GM18867 (cell line): ENCODE results near the gene SLC38A11.

ENCODE experiments used
- ATAC-seq: cut with Tn5 transposase; IDR thresholded peaks from one replicate; pipeline ENCODE4 v1.9.1; 2021; ENCODE audit warnings: mild to moderate bottlenecking, moderate library complexity; ENCODE audit not compliant: unreplicated experiment

Gene SLC38A11

DNA sequence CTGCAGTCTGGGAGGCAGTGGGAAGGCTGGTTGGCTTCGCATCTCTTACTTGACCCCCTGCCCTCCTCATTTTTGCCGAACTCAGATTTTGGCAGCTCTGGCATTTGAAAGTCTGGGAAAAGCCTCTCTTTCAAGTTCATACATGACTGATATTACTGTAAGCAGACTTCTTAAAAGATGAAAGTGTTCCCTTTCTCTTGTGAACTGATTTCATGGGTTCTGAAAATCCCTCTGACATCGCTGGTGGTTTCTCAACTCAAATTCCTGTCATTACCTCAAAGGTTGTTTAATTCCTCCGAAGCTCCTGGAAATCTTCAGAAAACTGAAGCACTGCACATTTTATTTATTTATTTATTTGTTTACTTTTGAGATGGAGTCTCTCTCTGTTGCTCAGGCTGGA lies 16.9 kb upstream of the SLC38A11 start:
- no peak for ATAC-seq

DNA sequence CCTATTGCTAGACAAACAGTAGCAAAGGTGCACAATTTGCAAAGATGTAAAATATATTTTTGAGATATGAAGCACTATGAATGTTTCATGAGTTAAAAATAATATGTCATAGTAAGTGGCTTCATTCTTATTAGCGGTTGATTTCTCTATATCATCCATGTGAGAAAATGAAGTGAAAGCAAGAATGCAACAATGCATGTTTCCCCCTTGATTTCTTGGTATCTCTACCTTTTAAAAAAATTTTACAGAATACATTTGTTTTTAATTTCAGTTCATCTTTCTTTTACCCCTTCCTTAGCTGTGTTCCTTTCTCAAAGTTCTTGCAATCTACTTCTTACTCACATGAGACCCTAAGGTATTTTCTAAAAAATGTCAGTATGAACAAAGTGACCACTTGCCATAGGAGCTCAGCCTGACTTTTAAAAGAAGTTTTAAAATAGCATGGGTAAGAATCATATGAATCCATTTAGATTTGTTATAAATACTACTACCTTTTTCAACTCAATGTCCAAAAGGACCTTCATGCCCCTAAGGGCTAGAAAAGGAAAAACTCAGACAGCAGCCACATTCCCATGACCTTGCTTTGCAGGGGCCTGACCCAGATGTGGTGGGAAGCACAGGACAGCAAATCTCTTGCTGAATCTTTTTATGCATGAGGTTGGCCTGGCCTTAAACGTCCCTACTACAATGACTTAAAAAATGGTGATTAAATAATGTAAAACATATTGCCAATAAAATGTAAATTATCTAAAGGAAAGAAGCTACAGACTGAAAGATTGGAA lies 14.8 kb upstream of the SLC38A11 start:
- ATAC-seq, result no peak

DNA sequence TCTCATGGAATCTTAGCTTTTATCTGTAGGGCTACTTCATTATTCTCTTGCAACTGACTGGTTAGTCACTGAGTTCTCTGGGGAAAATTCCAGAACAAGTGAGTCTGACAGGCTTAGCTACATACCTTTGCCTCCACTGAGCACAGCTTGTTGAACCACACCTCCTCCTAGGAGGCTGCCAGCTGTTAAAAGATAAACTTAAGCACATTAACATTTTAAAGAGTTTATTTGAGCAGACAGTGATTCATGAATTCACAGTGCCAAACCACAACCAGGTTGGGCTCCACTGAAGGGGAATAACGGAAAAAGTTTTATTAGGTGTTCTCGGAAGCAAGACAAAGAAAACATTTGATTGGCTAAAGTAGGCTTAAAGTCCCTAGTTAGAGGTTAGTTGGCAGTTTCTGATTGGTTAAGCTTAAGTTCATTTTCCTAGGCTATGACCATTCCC lies 12.5 kb upstream of the SLC38A11 start:
- ATAC-seq, result no peak

DNA sequence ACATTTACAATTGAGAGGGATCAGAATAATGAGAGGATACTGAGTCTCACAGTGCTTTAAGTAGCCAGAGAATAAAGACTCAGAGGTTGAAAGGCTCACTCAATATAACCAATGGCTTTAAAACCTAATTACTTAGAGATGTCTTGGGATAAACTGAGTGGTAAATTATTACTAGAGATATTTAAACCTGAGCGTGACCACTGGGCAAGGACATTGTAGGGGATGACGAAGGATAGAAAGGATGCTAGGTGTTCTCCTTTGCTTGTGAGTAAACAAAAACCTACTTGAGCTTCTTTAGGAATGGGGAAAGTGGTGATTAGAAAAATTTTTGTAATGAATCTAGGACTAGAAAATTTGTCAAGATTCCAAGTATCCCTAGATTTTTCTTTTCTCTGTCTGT lies 12.0 kb upstream of the SLC38A11 start:
- no peak for ATAC-seq

DNA sequence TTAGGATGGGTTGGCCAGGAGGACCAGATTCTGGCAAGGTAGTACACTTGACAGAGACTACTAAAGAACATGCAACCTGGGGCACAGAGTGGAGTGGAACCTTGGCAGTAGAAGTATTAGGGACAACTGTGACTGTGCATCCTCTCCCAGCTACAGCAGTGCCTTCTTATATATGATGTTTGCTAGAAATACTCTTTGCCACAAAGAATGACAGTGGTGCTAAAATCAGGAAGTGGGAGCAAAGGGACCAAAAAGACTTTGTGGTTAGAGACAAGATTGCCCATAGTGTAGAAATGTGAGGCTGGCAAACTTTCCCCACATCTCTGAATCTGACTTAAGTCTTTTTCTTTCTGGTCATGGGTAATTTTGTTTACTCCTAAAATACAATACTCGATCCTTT lies 9.4 kb upstream of the SLC38A11 start:
- no peak for ATAC-seq

DNA sequence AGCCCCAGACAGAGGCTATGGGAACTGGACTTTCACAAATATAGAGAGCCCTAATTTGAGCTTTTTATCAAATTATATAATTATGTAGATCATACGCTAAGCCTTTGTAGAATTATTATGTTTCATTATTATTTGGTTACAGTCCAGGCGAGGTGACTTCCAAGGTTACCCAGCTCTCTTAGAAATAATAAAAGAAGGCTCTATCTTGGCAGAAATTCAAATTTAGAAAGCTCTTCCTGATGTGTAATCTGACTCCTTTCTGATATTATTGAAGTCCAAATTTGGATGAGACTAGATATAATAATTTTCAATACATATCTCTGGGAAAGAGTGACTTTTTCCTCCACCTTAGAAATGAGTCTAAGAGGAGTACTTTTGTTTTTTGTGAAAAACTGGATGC lies 4.8 kb upstream of the SLC38A11 start:
- ATAC-seq, result no peak

DNA sequence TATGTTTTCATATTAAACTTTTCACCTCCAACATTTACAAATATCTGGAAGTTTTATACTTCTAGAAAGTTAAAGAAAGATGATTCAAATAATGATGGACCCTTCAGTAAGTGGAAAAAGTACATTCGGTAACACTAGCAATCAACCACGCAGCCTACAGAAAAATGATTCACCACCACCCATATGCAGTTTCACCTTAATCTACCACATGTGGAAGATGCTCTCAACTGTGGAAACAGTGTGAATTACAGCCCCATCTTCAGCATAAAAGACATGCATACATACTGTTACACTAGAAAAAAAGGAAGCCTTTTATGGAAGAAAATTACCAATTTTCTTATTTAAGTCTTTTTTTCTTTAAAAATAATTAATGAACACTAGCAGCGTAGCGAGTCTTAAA lies 1.1 kb downstream of the SLC38A11 start:
- ATAC-seq, result no peak

DNA sequence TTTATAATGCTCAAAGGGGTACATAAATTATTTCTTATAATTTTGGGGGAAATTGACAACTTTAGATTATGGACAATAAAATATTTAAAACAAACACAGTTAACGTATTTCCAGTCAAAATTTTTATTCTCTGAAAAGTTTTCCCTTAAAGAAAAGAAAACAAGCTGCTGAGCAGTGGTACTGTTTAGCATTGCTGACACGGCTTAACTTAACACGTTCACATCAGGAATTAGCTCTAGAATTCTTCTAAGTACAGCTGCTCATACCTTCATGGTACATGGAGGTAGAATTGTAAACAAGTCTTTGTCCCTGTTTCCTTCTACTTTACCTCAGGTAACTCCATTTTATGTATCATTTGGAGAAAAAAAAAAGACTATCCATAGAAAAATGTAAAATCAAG lies 2.0 kb downstream of the SLC38A11 start:
- ATAC-seq, result no peak

DNA sequence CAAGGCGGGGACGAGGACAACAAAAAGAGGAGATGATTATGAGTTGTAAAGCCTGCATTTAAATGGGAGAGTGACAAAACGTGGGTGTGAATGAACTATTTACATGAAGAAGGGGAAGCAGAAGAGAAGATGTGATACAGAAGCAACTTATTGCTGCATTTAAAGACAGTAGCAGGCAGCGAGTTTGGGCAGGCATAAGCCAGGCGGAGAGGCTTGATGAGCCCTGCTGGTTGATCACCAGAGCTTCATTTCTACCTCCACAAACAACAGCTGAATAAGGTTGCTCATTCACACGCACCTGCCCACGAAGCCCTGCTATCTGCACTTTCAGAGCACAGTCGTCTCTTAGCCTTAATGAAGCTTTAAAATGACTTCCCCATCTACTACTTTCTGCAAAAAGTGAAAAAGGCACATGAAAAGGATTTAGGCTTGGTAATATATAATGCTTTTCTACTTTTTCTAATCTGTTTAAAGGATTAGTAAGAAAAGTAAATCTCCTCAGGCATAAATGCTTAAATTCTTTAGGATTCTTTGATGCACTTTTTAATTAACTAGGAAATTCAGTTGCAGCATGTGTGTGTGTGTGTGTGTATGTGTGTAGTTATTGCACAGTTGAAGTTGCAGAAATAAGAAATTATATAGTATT lies 3.1 kb downstream of the SLC38A11 start:
- no peak for ATAC-seq

DNA sequence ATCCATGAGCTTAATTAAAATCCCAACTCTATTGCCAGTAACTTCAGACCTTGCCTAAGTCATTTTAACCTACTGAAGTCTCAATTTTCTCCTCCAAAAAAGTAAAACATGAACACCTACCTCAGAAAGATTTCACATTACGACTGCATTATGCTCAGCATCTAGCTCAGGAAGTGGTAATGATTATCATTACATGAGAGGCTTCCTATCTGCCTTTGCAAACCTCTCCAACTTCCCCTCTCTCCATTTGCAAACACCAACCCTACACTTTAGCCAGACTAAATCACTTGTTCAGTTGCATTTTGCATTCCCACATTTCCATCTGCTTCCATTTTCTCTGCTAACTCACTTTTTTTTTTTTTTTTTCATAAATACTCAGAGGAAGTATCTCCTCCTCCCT lies 6.8 kb downstream of the SLC38A11 start:
- ATAC-seq, result no peak

DNA sequence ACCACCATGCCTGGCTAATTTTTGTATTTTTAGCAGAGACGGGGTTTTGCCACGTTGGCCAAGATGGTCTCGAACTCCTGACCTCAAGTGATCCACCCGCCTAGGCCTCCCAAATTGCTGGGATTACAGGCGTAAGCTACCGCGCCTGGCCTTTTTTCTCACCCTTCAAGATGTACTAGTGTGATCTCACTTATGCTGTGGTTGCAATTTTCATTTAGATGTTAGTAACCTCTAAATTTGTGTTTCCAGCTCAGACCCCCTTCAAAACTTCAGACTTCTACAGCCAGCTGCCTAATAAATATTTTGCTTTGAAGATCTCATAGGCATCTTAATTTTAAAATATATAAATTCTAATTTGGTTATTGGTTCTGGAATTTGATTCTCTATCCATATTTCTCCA lies 8.0 kb downstream of the SLC38A11 start:
- ATAC-seq, result no peak

DNA sequence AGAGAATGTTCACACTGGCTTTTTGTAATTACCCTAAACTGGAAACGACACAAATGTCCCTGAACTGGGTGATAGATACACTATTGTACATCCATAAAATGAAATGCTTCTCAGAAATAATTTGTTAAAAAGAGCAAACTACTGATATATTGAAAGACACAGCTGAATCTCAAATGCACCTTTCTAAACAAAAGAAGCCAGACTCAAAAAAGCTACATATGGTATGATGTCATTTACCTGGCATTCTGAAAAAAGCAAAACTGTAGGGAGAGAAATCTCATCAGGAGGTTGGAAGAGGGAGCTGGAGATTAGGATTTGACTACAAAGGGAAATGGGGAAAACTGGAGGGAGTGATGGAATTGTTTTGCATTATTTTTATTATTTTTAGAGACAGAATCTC lies 12.0 kb downstream of the SLC38A11 start:
- ATAC-seq, result no peak

DNA sequence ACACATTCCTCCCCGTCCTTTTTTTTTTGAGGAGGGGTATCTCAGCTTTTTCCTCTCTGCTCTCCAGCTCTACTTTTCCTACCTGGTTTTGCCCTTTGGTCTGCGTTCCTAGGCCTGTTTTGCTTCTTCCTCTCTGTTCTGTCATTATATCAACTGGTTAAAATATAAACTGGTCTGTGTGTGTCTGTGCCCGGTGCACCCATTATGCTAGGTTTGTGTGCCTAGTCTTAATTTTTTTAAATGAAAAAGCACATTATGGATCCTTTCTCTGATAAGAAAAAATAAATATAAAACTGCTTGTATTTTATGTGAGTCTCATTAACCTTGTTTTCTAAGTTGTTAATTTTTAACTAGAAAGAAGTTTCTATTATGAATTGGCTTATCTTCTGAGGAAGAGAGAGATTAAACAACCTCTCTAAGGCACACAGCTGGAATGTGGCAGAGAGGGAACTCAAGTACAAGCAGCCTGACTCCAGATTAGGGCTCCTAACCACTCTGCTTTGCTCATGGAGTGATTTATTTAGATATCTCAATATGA lies 17.4 kb downstream of the SLC38A11 start:
- ATAC-seq, result no peak

DNA sequence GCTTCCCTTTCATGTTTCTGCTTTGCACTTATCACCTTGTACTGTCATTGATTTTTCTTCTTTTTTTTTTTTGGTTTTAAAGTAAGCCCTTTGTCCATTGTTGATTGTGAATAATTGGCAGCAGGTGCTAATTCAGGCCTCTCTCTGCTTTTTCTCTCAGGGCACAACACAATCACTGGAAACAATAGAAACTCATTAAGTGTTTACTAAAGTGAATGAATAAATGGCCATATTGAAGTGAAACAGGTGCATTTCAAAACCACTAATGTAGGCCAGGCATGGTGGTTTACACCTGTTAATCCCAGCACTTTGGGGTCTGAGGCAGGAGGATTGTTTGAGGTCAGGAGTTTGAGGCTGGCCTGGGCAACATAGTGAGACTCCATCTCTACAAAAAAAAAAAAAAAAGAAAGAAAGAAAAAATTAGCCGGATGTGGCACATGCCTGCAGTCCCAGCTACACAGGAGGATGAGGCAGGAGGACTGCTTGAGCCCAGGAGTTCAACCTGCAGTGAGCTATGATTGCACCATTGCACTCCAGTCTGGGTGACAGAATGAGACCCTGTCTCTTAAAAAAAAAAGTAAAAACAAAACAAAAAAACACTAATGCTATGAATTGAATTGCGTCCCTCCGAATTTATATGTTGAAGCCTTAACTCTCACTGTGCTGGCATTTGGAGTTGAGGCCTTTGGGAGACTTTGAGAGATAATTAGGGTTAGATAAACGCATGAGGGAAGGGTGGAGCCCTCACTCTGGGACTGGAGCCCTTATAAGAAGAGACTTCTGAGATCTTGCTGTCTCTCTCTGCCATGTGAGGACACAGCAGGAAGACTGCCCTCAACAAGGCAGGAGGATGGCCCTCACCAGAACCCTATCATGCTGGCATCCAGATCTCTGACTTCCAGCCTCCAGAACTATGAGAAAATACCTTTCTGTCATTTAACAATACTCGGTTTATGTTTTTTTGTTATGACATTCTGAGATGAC lies 19.9 kb downstream of the SLC38A11 start:
- no peak for ATAC-seq

DNA sequence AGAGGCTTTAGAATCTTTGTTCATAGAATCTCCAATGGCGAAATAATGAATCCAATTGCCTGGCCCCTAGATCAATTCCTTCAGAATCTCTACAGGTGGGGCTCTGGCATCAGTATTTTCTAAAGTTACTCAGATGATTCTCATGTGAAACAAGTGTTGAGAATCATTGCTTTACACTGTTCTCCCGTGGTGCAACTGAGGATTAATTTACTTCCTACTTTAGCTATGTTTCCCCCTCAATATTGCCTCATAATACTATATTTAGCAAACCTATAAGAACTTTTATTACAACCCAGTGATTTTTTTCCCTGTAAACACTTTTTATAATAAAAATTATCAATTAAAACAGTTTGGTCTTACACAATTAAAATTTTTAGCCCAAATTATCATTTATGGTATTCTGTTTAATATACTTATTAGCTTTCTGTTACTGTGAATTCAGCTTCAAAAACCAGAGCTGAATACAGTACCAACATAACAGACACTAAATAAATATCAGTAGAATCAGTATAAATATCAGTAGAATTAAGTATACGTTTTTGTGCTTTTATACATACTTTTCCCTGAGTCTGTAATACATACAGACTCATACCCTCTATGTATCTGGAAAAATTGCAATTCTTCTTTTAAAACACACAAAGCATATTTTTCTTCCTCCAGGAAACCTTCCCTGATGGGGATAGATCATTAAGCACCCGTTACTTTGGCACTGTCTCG lies 20.8 kb downstream of the SLC38A11 start:
- no peak for ATAC-seq

DNA sequence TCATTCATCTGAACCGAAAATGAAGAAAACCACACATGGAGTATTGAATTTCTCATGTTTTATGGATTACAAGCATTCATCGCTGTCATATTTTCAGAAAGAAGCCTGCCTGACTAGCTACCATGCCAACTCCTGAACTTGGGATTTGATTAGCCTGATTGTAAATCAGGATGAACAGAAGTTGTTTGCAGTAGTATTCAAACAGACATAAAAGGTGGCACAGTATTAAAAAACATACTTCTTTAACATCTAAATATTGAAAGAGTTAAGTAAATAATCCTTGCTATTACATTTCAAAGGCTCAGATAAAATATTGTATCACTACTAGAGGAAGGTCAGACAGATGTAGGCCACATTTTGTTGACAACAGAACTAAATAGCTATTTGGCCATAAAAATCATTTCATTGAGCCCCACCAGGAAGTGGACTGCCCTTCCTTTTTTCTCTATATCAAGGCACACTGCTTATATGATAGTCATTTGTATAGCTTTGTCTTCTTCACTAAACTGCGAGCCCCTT lies 21.6 kb downstream of the SLC38A11 start:
- no peak for ATAC-seq

DNA sequence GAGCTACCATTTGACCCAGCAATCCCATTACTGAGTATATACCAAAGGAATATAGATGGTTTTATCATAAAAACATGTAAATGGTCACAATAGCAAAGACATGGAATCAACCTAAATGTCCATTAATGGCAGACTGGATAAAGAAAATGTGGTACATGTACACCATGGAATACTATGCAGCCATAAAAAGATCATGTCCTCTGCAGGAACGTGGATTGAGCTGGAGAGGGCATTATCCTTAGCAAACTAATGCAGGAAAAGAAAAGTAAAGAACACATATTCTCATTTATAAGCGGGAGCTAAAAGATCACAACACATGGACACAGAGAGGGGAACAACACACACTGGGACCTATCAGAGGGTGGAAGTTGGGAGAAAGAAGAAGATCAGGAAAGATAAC lies 22.9 kb downstream of the SLC38A11 start:
- ATAC-seq, result no peak

DNA sequence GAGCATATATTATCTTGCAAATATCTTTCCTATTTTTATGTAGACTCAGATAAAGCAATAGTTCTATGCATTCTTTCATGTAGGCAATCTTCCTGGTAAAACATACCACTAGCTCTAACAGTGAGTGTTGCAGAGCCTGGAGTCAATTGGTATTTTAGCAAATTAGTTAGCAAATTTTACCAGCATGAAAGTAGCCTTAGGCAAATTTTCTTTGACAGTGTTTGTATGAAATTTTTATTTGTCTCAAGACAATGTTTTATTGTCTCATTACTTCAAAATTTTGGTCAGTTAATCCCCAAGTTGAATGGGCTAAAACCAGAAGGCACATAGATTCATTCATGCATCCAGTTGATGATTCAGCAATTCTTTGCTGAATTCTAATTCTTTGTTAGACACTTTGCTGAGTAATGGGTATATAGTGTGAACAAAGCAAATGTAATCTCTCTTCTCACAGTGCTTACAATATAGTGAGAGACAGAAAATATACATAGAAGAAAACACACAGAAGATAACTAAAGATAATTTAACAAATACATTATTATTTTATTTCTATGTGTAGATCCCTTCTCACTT lies 27.1 kb downstream of the SLC38A11 start:
- ATAC-seq, result no peak

DNA sequence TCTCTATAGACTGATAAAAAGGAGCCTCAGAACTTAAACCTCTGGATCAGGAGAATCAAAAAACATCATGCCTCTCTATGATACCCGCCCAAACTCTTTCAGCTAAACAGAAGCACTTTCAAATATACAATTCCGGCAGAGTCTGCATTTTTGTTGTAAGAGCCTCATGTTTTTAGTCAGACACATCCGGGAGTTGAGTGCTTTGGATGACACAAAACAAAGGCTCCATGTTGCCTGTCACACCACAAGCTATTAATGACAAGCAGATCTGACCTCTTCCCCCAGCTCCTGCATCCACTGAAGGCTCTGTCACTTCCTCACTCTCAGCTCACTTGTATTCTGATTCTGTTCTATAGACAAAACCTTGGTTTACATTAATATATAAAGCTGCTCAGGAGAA lies 33.2 kb downstream of the SLC38A11 start:
- ATAC-seq, result no peak

DNA sequence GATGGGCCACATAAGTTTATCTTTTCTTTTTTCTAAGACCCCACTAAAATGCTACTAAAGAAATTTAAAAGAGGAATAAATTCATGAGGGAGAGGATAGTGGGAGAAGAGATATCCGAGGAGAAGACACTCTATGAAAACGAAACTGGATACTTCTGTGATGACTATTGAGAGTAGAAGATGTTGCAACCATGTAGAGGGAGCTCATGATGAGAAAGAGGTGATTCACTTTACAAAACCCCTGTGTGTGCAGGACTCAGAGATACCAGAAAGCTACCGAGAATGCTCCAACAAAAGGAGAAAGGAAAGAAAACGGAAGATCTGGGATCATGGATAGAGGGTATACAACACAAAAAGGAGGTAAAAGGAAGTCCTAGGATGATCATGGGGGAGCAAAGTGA lies 34.9 kb downstream of the SLC38A11 start:
- no peak for ATAC-seq
